Mammary microvascular endothelial cell (primary cell): Measurements from ENCODE around the gene CBR1. TPM values are rescaled to one million over a fixed set of nuclear protein-coding genes. Genes with fewer than 3 reads are reported as not detected.

Source experiments
- total RNA-seq: library from RNA; depleted of rRNA; stranded (reverse); fragments of >200 nt; gene quantifications from 2 replicates; pipeline ENCODE4 v1.2.3, GENCODE V29; 2015

The CBR1 gene
- 143 and 158 TPM in 2 replicates for total RNA-seq

GRCh38 chr21:36069713-36070583 lies at the start of gene CBR1:
Gene CBR1, plus strand, starts transcription at chr21:36070024. Its CDS starts 92 bp downstream, at chr21:36070116.

GRCh38 chr21:36060159-36060921 lies 9.5 kb upstream of the CBR1 start, which contains the start of gene SETD4:
Gene SETD4, minus strand, starts transcription at chr21:36060526. Its CDS starts 1,638 bp downstream, at chr21:36058888.

Other genes with a start within 250 kb of the CBR1 start
- gene SETD4, start 9.5 kb upstream of the CBR1 start, total RNA-seq, result 15.3 and 15.9 TPM in 2 replicates
- 32.0 and 34.6 TPM in 2 replicates for gene CBR3, start 65.1 kb downstream of the CBR1 start, total RNA-seq
- 7.0 and 8.8 TPM in 2 replicates for gene DOP1B, start 86.8 kb downstream of the CBR1 start, total RNA-seq